Ectodermal cell (in vitro differentiated cells): Measurements from ENCODE around the gene CASP2.

Experiments
- H3K27ac ChIP-seq: 2 replicates; pipeline ENCODE4 v1.7.0; 2013; ENCODE audit warnings: mild to moderate bottlenecking, low read depth, low read length; ENCODE audit not compliant: insufficient read depth, poor library complexity, severe bottlenecking
- H3K27me3 ChIP-seq: 2 replicates; pipeline ENCODE4 v1.7.0; 2013; ENCODE audit warnings: mild to moderate bottlenecking, low read length; ENCODE audit not compliant: insufficient read depth, control insufficient read depth, poor library complexity, severe bottlenecking
- H3K36me3 ChIP-seq: one replicate; pipeline ENCODE4 v1.7.0; 2013; ENCODE audit warnings: low read length; ENCODE audit not compliant: control insufficient read depth, insufficient read depth
- H3K4me1 ChIP-seq: one replicate; pipeline ENCODE4 v1.7.0; 2013; ENCODE audit warnings: low read length; ENCODE audit not compliant: control insufficient read depth, insufficient read depth
- H3K4me3 ChIP-seq: 2 replicates; pipeline ENCODE4 v1.7.0; 2013; ENCODE audit warnings: low read depth, low read length, control low read depth; ENCODE audit not compliant: insufficient read depth
- H3K9me3 ChIP-seq: 2 replicates; pipeline ENCODE4 v1.7.0; 2013; ENCODE audit warnings: mild to moderate bottlenecking, low read length, moderate library complexity; ENCODE audit not compliant: control insufficient read depth
- whole genome bisulfite sequencing, 2 experiments: methylation state at CpG; one replicate each; pipeline ENCODE4 v1.1.7; 2013; ENCODE audit warnings: missing lambda C conversion rate in 2 of 2; 5-methylcytosine and 5-hydroxymethylcytosine counted together

CASP2 gene

GRCh38 chr7:143250199-143250598 is 38.0 kb upstream of the CASP2 start:
- Histone ChIP-seq H3K4me1 (no peaks in the 10 kb centered on the region), H3K36me3 (no peaks in the 10 kb centered on the region), H3K9me3 (no peaks in the 10 kb centered on the region), H3K27ac (no peak overlapping the region), H3K4me3 (no peak overlapping the region), H3K27me3 (no peaks in the 10 kb centered on the region)

GRCh38 chr7:143250822-143251221 is 37.3 kb upstream of the CASP2 start:
- Histone ChIP-seq H3K27ac (no peak overlapping the region), H3K4me1 (no peaks in the 10 kb centered on the region), H3K36me3 (no peaks in the 10 kb centered on the region), H3K4me3 (no peak overlapping the region), H3K9me3 (no peaks in the 10 kb centered on the region), H3K27me3 (no peaks in the 10 kb centered on the region)
- WGBS, 2 experiments = 86% methylated on average over 1 of the region's 1 CpG; no CpG with 5 or more reads in 1 of the 2 experiments

- Histone ChIP-seq H3K4me3 (no peak overlapping the region), H3K36me3 (no peaks in the 10 kb centered on the region), H3K27ac (no peak overlapping the region), H3K9me3 (no peaks in the 10 kb centered on the region), H3K4me1 (no peaks in the 10 kb centered on the region), H3K27me3 (no peaks in the 10 kb centered on the region)
- 100% methylated on average over 1 to 2 of the region's 2 CpGs for WGBS, 2 experiments
These were observed 36.1 kb upstream of the CASP2 start for GRCh38 chr7:143252006-143252405.

GRCh38 chr7:143255564-143255963 is 32.6 kb upstream of the CASP2 start:
- Histone ChIP-seq H3K9me3 (no peaks in the 10 kb centered on the region), H3K36me3 (no peaks in the 10 kb centered on the region), H3K27ac (no peak overlapping the region), H3K4me1 (no peaks in the 10 kb centered on the region), H3K27me3 (no peaks in the 10 kb centered on the region), H3K4me3 (no peak overlapping the region)
- 98 to 100% methylated on average over 2 of the region's 3 CpGs for WGBS, 2 experiments

GRCh38 chr7:143256325-143256724 is 31.8 kb upstream of the CASP2 start:
- Histone ChIP-seq H3K9me3 (no peaks in the 10 kb centered on the region), H3K4me1 (no peaks in the 10 kb centered on the region), H3K4me3 (no peak overlapping the region), H3K27ac (no peak overlapping the region), H3K36me3 (no peaks in the 10 kb centered on the region), H3K27me3 (no peaks in the 10 kb centered on the region)
- WGBS, 2 experiments = 90 to 93% methylated on average over 3 of the region's 3 CpGs

- Histone ChIP-seq H3K4me3 (no peak overlapping the region), H3K36me3 (no peaks in the 10 kb centered on the region), H3K4me1 (no peaks in the 10 kb centered on the region), H3K9me3 (no peaks in the 10 kb centered on the region), H3K27ac (no peak overlapping the region), H3K27me3 (no peaks in the 10 kb centered on the region)
- WGBS, 2 experiments = 91 to 92% methylated on average over 4 of the region's 4 CpGs
These were observed 31.2 kb upstream of the CASP2 start for GRCh38 chr7:143256932-143257331.

- no peak overlapping the region for H3K4me3 ChIP-seq
- WGBS, 2 experiments = 89 to 94% methylated on average over 4 to 5 of the region's 5 CpGs
- no peaks in the 10 kb centered on the region for H3K36me3 ChIP-seq
- no peaks in the 10 kb centered on the region for H3K4me1 ChIP-seq
- no peaks in the 10 kb centered on the region for H3K27me3 ChIP-seq
- H3K27ac ChIP-seq = no peak overlapping the region
- no peaks in the 10 kb centered on the region for H3K9me3 ChIP-seq
These were observed 30.6 kb upstream of the CASP2 start for GRCh38 chr7:143257501-143257900.

- no peak overlapping the region for H3K27ac ChIP-seq
- WGBS, 2 experiments = 72 to 90% methylated on average over 2 of the region's 2 CpGs
- H3K27me3 ChIP-seq = peaks cover 2% of the 10 kb centered on the region
- H3K9me3 ChIP-seq = no peaks in the 10 kb centered on the region
- no peaks in the 10 kb centered on the region for H3K4me1 ChIP-seq
- H3K4me3 ChIP-seq = no peak overlapping the region
- no peaks in the 10 kb centered on the region for H3K36me3 ChIP-seq
These were observed 29.3 kb upstream of the CASP2 start for GRCh38 chr7:143258831-143259230.

GRCh38 chr7:143259765-143260164 is 28.4 kb upstream of the CASP2 start:
- no peak overlapping the region for H3K4me3 ChIP-seq
- WGBS, 2 experiments = 92 to 93% methylated on average over 2 of the region's 2 CpGs
- H3K36me3 ChIP-seq = no peaks in the 10 kb centered on the region
- H3K27ac ChIP-seq = no peak overlapping the region
- H3K4me1 ChIP-seq = no peaks in the 10 kb centered on the region
- peaks cover 4% of the 10 kb centered on the region for H3K27me3 ChIP-seq
- H3K9me3 ChIP-seq = no peaks in the 10 kb centered on the region

GRCh38 chr7:143261901-143262300 is 26.2 kb upstream of the CASP2 start:
- no peaks in the 10 kb centered on the region for H3K36me3 ChIP-seq
- no peak overlapping the region for H3K4me3 ChIP-seq
- H3K27ac ChIP-seq = no peak overlapping the region
- WGBS, 2 experiments = 80 to 91% methylated on average over 1 of the region's 1 CpG
- H3K9me3 ChIP-seq = no peaks in the 10 kb centered on the region
- no peaks in the 10 kb centered on the region for H3K4me1 ChIP-seq
- peaks cover 4% of the 10 kb centered on the region for H3K27me3 ChIP-seq
